Esophagus (tissue), 2 donors: ENCODE measurements around the gene TENM4. TPM values are rescaled to one million over a fixed set of nuclear protein-coding genes. Genes with fewer than 3 reads are reported as not detected.

Experiments used
- H3K27ac ChIP-seq, 2 donors: one replicate each; pipeline ENCODE4 v1.5.1; 2013; ENCODE audit warnings: low read depth in 2 of 2, mild to moderate bottlenecking in 2 of 2, inconsistent platforms in 1 of 2, low read length in 1 of 2, moderate library complexity in 1 of 2
- H3K27me3 ChIP-seq, 2 donors: one replicate each; pipeline ENCODE4 v1.6.1; 2013; ENCODE audit warnings: low read length in 2 of 2, control low read depth in 1 of 2, mild to moderate bottlenecking in 1 of 2; ENCODE audit not compliant: insufficient read depth in 2 of 2, control insufficient read depth in 1 of 2
- H3K36me3 ChIP-seq, 2 donors: one replicate each; pipeline ENCODE4 v1.6.1; 2013; ENCODE audit warnings: low read length in 1 of 2; ENCODE audit not compliant: control insufficient read depth in 2 of 2, insufficient read depth in 2 of 2
- H3K4me1 ChIP-seq, 2 donors: one replicate each; pipeline ENCODE4 v1.6.1; 2013; ENCODE audit warnings: low read length in 1 of 2; ENCODE audit not compliant: control insufficient read depth in 2 of 2, insufficient read depth in 2 of 2
- H3K4me3 ChIP-seq, 2 donors: one replicate each; pipeline ENCODE4 v1.5.1; 2013; ENCODE audit warnings: low read length in 2 of 2, mild to moderate bottlenecking in 2 of 2, low read depth in 1 of 2, moderate library complexity in 1 of 2
- H3K9me3 ChIP-seq, 2 donors: one replicate each; pipeline ENCODE4 v1.6.1; 2013; ENCODE audit warnings: mild to moderate bottlenecking in 2 of 2, low read depth in 1 of 2, low read length in 1 of 2, moderate library complexity in 1 of 2; ENCODE audit not compliant: control insufficient read depth in 2 of 2, insufficient read depth in 1 of 2
- WGBS, 2 donors: extraction: QIAGEN DNeasy Blood & Tissue Kit; methylation state at CpG; one replicate each; pipeline ENCODE4 v1.1.7; 2013; 5-methylcytosine and 5-hydroxymethylcytosine counted together
- polyA plus RNA-seq, 2 donors: library from polyadenylated mRNA; stranded (reverse); fragments of 200-250 nt; gene quantifications; one replicate each; pipeline ENCODE4 v1.2.3, GENCODE V29; 2013
- donor health status: healthy with polysubstance abuse.
- donor health status: Bipolar disorder and iron deficiency.

The TENM4 gene
- polyA plus RNA-seq, 2 donors = 1.3 to 4.1 TPM

GRCh38 chr11:78655561-78655960 is 785.3 kb downstream of the TENM4 start:
- Histone ChIP-seq H3K4me1 (peaks cover 2 to 3% of the 10 kb centered on the region in 2 donors), H3K4me3 (no peak overlapping the region), H3K9me3 (no peaks in the 10 kb centered on the region), H3K27me3 (no peaks in the 10 kb centered on the region), H3K27ac (no peak overlapping the region), H3K36me3 (peaks cover 0 to 2% of the 10 kb centered on the region in 2 donors)
- WGBS, 2 donors = 91 to 100% methylated on average over 5 of the region's 5 CpGs

GRCh38 chr11:78654866-78655265 is 786.0 kb downstream of the TENM4 start:
- Histone ChIP-seq H3K27ac (no peak overlapping the region), H3K36me3 (peaks cover 0 to 2% of the 10 kb centered on the region in 2 donors), H3K27me3 (no peaks in the 10 kb centered on the region), H3K4me3 (no peak overlapping the region), H3K4me1 (peaks cover 2 to 3% of the 10 kb centered on the region in 2 donors), H3K9me3 (no peaks in the 10 kb centered on the region)
- 93 to 98% methylated on average over 5 of the region's 5 CpGs for WGBS, 2 donors

GRCh38 chr11:78654071-78654470 is 786.8 kb downstream of the TENM4 start:
- Histone ChIP-seq H3K36me3 (peaks cover 0 to 2% of the 10 kb centered on the region in 2 donors), H3K4me3 (no peak overlapping the region), H3K27me3 (no peaks in the 10 kb centered on the region), H3K27ac (no peak overlapping the region), H3K4me1 (peaks cover 2 to 3% of the 10 kb centered on the region in 2 donors), H3K9me3 (no peaks in the 10 kb centered on the region)
- 47 to 67% methylated on average over 3 of the region's 3 CpGs for WGBS, 2 donors

- Histone ChIP-seq H3K27me3 (no peaks in the 10 kb centered on the region), H3K9me3 (no peaks in the 10 kb centered on the region), H3K4me3 (no peak overlapping the region), H3K4me1 (peaks cover 2 to 3% of the 10 kb centered on the region in 2 donors), H3K36me3 (peaks cover 0 to 2% of the 10 kb centered on the region in 2 donors), H3K27ac (no peak overlapping the region)
- whole genome bisulfite sequencing, 2 donors = 79 to 81% methylated on average over 11 of the region's 11 CpGs
Observed at GRCh38 chr11:78653294-78653909, 787.4 kb downstream of the TENM4 start.

- Histone ChIP-seq H3K36me3 (no peaks in the 10 kb centered on the region), H3K4me3 (no peak overlapping the region), H3K4me1 (peaks cover 2 to 3% of the 10 kb centered on the region in 2 donors), H3K27me3 (no peaks in the 10 kb centered on the region), H3K9me3 (no peaks in the 10 kb centered on the region), H3K27ac (no peak overlapping the region)
- WGBS, 2 donors = 70 to 78% methylated on average over 5 of the region's 5 CpGs
Observed at GRCh38 chr11:78652843-78653239, 788.0 kb downstream of the TENM4 start.

- WGBS, 2 donors = 77 to 83% methylated on average over 11 of the region's 11 CpGs
- no peaks in the 10 kb centered on the region for H3K27me3 ChIP-seq
Observed at GRCh38 chr11:78651923-78652842, 788.6 kb downstream of the TENM4 start.

GRCh38 chr11:78651136-78651775 is 789.6 kb downstream of the TENM4 start:
- no peaks in the 10 kb centered on the region for H3K9me3 ChIP-seq
- WGBS, 2 donors = 75 to 78% methylated on average over 12 to 13 of the region's 13 CpGs
- H3K27me3 ChIP-seq = no peaks in the 10 kb centered on the region
- H3K4me3 ChIP-seq = no peak overlapping the region
- peaks cover 2 to 3% of the 10 kb centered on the region in 2 donors for H3K4me1 ChIP-seq
- H3K36me3 ChIP-seq = no peaks in the 10 kb centered on the region
- no peak overlapping the region for H3K27ac ChIP-seq

More at GRCh38 chr11:78651923-78652842, 788.6 kb downstream of the TENM4 start:
- no peak overlapping the region for H3K27ac ChIP-seq
- no peaks in the 10 kb centered on the region for H3K36me3 ChIP-seq
- peaks cover 2 to 3% of the 10 kb centered on the region in 2 donors for H3K4me1 ChIP-seq
- no peaks in the 10 kb centered on the region for H3K9me3 ChIP-seq
- H3K4me3 ChIP-seq = no peak overlapping the region

- Histone ChIP-seq H3K27ac (no peak overlapping the region), H3K27me3 (no peaks in the 10 kb centered on the region), H3K4me3 (no peak overlapping the region), H3K9me3 (no peaks in the 10 kb centered on the region), H3K4me1 (peaks cover 2 to 3% of the 10 kb centered on the region in 2 donors), H3K36me3 (no peaks in the 10 kb centered on the region)
- WGBS, 2 donors = 82% methylated on average over 10 of the region's 10 CpGs
Observed at GRCh38 chr11:78649361-78650215, 791.2 kb downstream of the TENM4 start.
